ENCODE results near the gene MAP3K12.
"Not testable (repeated sequence)": the region's sequence is repeated elsewhere in the genome, so short reads cannot be mapped to it uniquely, and the experiment has no call there.

The MAP3K12 gene, protein sequence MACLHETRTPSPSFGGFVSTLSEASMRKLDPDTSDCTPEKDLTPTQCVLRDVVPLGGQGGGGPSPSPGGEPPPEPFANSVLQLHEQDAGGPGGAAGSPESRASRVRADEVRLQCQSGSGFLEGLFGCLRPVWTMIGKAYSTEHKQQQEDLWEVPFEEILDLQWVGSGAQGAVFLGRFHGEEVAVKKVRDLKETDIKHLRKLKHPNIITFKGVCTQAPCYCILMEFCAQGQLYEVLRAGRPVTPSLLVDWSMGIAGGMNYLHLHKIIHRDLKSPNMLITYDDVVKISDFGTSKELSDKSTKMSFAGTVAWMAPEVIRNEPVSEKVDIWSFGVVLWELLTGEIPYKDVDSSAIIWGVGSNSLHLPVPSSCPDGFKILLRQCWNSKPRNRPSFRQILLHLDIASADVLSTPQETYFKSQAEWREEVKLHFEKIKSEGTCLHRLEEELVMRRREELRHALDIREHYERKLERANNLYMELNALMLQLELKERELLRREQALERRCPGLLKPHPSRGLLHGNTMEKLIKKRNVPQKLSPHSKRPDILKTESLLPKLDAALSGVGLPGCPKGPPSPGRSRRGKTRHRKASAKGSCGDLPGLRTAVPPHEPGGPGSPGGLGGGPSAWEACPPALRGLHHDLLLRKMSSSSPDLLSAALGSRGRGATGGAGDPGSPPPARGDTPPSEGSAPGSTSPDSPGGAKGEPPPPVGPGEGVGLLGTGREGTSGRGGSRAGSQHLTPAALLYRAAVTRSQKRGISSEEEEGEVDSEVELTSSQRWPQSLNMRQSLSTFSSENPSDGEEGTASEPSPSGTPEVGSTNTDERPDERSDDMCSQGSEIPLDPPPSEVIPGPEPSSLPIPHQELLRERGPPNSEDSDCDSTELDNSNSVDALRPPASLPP

DNA sequence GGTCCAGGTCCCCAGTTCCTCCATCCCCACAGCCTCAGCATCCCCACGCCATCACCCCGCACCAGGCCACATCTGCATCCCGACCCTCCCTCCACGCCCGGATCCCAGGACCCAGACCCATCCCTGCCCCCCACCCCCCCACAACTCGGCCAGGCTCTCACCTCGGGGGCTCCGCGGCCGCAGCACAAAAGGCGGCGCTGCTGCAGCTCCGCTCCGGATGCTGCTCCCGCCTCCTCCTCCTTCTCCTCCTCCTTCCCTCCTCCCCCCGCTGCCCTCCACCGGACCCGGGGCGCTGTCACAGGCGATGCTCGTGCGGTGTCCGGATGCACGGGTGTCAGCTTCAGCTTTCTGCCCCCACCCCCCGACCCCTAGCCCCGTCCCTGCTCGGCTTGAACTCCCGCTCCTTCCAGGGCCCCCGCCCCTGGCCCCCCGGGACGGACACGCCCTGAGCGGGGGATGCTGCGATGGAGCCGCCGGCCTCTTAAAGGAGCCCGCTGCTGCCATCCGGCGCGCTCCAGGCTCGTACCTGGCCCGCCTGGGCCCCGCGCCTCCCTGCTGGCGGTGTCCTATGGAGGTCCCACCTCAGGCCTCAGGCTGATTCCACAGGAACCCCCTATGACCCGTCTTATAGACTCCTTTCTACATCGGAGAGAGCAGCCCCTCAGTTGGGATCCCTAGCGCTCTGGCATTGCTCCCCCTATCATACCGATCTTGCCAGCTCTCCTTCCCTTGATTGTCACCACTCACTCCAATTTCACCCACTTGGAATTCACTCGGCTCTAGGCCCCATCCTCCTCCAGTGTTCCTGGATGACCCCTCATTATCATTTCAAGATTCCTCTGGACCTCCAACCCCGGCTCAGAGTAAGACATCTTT lies at the start of gene MAP3K12:
MAP3K12 (minus strand) TSS at position 193 of the 876 bp plus-strand sequence. CDS start 12,067 bp downstream, outside the sequence.
- peak; percentile 34 for DNase-seq (ENCODE audit: extremely low read depth, low read depth)
- peak; percentile 20 for TF ChIP-seq CTCF (IDR thresholded peaks at IDR 0.05; ENCODE audit: low read depth, low read length)

DNA sequence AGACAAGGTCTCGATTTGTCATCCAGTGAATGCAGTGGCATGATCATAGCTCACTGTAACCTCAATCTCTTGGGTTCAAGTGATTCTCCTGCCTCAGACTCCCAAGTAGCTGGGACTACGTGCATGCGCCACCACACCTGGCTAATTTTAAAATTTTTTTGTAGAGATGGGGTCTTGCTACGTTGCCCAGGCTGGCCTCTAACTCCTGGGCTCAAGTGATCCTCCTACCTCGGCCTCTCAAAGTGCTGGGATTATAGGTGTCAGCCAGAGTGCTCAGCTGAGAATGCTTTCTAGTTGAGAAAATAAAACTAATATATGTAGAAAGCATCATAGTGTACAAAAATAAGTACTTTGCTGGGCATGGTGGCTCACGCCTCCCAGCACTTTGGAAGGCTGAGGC lies 49.1 kb upstream of the MAP3K12 start:
- not testable (repeated sequence) for DNase-seq (ENCODE audit: extremely low read depth, low read depth)

DNA sequence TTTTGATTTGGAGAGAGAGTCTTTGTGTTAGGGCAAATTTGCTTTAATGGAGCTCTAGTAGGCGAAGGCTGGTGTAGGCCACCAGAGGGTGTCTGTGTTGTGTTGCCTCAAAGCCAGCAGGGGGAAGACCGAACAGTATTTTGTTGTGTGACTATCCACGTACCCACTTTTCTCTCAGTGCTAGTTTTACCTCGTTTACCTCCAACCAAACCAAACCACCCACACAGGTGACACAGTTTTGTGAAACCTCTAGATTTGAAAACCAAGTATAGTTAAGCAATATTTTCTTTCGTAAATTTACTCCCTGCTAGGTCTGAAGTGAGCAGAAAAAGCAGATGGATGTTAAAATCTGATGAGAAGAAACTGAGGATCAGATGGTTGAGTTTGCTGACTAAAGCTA lies 44.3 kb upstream of the MAP3K12 start:
- peak; percentile 47 for DNase-seq (ENCODE audit: extremely low read depth, low read depth)
- TF ChIP-seq CTCF (IDR thresholded peaks at IDR 0.05; ENCODE audit: low read depth, low read length), result peak; percentile 92

GRCh38 chr12:53539526-53539925 lies 40.3 kb upstream of the MAP3K12 start:
- no peak for DNase-seq (ENCODE audit: extremely low read depth, low read depth)
- TF ChIP-seq CTCF (IDR thresholded peaks at IDR 0.05; ENCODE audit: low read depth, low read length), result no peak

- TF ChIP-seq CTCF (IDR thresholded peaks at IDR 0.05; ENCODE audit: low read depth, low read length), result no peak
- DNase-seq (ENCODE audit: extremely low read depth, low read depth), result peak; percentile 41
Measured at GRCh38 chr12:53538209-53538689, 39.0 kb upstream of the MAP3K12 start.

DNA sequence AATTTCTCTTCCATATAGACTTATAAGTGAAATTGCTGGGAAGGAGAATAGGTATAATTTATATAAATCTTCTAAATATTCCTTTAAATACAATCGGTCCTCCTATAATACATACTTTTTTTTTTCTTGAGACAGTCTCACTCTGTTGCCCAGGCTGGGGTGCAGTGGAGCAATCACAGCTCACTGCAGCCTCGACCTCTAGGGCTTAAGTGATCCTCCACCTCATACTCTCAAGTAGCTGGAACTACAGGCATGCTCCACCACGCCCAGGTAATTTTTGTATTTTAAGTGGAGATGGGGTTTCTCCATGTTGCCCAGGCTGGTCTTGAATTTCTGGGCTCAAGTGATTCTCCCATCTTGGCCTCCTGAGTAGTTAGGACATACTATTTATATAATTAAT lies 37.7 kb upstream of the MAP3K12 start:
- TF ChIP-seq CTCF (IDR thresholded peaks at IDR 0.05; ENCODE audit: low read depth, low read length), result no peak
- DNase-seq (ENCODE audit: extremely low read depth, low read depth), result no peak

DNA sequence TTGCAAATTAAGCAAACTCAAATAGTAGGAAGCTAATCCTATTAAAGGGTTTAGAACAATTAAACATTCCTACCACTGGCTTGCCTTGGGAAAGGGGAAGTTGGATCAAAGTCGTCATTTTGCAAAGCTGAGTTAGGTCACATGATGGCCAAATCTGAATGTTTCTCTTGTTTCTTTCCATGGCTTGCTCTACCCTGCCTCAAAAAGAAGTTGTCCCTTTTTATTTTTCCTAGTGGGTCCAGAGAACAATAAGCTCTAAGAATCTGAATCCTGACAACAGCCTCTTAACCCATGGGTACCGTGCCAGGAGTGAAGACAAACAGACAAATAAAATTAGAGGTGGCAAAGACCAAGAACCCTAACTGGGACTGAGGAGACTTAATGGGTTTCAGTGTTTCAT lies 34.2 kb upstream of the MAP3K12 start:
- no peak for DNase-seq (ENCODE audit: extremely low read depth, low read depth)
- TF ChIP-seq CTCF (IDR thresholded peaks at IDR 0.05; ENCODE audit: low read depth, low read length), result no peak
